HG03139 (cell line): ENCODE measurements around the gene MAP1LC3A.

Source experiments
- ATAC-seq: cut with Tn5 transposase; IDR thresholded peaks from one replicate; pipeline ENCODE4 v1.9.1; 2021; ENCODE audit not compliant: unreplicated experiment

The MAP1LC3A gene

DNA sequence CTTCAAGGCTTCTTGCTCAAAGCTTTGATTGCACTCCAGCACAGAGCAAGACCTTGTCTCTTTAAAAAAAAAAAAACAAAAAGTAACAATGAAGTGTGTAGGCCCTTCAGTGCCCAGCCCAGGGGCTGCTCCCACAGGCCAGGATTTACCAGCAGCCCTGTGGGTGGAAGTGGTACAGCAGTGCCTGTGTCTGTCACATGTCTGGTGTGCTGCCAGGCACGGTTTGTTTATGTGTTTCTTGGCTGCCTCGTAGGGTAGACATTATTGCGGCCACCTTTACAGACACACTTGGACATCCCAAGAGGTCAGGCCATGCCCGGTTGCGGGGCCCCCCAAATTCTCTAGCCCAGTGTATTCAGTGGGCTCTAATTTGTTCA is 29.6 kb upstream of the MAP1LC3A start:
- ATAC-seq = no peak

DNA sequence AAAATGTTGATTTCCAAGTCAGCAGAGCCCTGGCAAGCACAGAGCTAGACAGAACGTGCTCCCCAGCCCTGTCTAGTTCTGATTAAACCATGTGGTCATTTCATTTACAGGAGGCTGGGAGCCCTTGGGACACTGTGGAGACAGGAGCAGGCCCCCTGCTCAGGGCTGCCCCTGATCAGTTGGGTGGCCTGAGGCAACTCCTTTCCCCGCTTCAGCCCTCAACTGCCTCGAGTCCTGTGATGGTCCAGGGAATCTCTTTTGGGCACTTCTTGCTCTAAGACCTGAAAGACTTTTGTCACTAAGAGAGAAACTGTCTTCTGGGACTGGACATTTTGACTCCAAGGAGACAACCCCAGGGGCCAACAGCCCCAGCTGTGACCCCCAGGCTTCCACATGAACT is 28.8 kb upstream of the MAP1LC3A start:
- no peak for ATAC-seq

DNA sequence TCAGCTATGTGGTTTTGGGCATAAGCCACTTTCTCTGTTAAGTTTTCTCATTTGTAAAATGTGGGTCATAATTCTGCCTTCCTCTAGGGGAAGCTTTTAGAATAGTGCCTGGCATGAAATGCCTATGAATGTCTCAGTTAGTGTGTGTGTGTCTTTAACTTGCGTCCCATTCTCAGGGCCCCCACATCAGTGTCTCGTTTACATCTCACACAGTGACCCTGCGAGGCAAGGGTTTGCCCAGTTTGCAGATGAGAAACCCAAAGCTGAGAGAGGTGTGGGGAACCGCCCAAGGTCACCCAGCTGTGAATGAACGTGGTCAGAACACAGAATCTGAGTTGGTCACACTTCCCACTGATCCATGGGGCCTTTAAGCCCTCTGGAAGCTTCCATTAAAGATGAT is 28.2 kb upstream of the MAP1LC3A start:
- ATAC-seq = no peak

DNA sequence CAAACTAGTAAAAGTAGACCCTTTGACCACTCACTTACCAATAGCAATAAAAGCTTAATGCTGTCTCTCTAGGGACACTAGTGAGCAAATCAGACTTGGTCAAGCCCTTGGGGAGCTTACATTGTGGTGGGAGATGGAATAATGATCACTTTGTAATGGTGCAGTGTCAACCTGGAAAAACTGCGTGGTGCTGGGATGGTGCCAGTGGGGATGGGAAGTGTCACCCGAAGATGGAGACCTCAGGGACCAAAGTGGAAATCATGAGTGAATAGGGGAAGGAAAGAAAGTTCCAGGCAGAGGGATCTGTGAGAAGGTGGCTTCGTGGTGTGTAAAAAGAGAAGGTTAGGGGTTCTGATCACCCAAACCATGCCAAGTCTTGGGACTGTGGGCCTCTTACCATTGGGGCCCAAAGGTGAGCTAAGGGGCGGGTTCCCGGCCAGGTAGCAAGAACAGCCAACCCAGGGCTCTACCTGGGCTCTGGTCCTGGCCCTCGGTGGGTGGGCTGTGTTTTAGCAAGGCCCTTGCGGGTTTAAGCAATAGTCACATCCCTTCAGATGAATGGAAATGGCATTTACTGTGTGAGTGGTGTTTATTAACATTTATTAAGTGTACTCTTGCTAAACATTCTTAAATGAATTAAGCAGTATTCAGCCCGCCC is 26.8 kb upstream of the MAP1LC3A start:
- ATAC-seq = no peak

DNA sequence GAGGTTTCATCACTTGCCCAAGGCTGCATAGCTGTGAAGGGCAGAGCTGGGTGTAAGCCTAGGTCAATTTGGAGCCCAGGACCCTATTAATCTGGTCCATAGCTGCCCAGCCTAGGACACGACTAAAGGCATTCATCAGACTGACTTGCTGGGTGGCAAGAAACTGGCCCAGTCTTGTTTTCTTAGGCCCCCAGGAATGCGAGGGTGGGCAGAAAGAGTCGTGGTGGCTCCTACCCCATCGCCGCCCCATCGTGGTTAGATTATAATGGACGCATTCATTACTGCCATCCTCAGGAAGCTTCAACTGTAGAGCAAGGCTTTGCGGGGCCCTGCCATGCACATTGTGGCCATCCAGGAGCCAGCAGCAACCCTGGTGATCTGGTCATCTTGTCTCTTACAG is 26.2 kb upstream of the MAP1LC3A start:
- ATAC-seq = no peak

DNA sequence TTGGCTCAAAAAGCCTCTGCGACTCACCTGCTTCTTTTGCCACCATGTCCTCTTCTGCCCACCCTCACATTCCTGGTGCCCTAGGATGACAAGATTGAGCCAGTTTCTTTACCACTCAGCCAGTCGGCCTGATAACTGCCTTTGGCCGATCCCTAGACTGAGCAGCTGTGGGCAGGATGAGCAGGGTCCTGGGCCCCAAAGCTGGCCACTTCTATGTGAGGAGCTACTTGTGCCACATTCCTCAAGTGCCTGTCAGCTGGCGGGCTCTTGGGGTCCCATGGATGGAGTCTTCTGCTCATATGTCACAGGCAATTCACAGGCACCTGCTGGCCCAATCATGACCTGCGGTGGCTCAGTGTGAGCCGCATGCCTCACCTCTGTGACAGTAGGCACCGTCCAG is 25.8 kb upstream of the MAP1LC3A start:
- ATAC-seq = no peak

DNA sequence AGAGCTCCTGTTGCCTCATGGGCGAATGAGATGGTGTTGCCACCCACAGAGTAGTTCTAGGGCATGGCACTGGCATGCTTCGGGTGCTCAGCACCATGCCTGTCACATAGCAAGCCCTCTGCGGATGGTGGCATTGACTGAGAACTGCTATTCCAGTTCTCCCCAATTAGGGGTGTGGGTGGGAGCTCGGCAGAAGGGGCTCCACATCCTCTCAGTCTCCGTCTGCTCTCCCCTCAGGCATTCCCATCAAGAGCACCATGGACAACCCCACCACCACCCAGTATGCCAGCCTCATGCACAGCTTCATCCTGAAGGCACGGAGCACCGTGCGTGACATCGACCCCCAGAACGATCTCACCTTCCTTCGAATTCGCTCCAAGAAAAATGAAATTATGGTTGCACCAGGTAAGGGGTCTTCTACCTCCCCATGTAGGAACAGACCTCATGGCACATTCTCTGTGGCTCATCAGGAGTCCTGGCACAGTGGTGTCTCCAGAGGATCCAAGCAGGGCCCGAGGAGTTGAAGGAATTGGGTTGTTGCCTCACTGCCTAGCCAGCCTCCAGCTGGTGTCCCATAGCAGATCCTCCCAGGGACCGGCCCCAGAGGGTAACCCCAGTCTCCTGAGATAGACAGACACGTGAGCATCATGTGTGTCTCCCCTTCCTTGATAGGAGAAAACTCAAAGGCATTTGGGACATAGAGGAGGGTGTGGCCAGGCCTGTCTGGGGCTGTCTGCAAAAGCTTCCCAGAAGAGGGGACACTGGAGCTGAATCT is 23.9 kb upstream of the MAP1LC3A start:
- ATAC-seq = no peak

DNA sequence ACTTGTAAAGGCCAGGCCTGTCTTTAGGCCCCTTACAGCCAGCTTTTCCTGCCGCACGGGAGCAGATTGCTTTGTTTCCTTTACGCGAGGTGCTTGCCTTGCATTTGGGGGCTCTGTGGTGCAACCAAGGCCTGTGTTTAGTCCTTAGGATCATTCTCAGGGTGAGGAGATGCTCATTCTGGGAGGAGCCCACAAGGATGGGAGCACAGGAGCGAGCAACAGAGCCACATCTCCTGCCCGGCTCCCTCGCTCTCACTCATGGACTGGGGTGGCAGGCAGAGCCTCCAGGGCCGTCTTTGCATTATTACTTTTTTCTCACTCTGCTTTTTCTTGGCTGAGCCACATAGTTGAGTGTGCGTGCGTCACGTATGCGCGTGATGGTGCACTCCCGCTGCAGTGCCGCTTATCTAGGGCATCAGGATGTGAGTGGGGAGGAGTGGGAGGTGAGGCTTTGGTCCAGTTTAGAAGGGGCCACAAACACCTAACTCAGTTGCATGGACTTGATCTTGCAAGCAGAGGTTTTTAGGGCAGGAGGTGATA is 23.1 kb upstream of the MAP1LC3A start:
- no peak for ATAC-seq

DNA sequence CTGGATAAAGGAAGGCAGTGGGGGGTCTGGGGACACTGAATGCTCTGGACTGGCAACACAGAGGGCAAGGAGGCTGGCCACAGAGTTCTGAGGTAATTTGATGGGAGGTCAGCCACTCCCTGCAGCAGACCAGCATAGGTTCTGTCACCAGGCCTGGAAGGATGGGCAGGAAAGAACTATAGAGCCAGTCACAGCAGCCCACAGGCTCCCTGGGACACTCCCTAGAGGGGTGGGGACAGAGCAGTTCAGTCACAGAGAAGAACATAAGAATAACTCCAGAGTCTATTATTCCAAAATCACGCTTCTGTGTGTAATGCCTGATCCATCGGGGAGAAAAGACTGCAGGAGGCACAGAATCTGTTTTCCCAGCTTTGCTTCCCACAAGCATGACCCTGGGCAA is 22.7 kb upstream of the MAP1LC3A start:
- no peak for ATAC-seq

DNA sequence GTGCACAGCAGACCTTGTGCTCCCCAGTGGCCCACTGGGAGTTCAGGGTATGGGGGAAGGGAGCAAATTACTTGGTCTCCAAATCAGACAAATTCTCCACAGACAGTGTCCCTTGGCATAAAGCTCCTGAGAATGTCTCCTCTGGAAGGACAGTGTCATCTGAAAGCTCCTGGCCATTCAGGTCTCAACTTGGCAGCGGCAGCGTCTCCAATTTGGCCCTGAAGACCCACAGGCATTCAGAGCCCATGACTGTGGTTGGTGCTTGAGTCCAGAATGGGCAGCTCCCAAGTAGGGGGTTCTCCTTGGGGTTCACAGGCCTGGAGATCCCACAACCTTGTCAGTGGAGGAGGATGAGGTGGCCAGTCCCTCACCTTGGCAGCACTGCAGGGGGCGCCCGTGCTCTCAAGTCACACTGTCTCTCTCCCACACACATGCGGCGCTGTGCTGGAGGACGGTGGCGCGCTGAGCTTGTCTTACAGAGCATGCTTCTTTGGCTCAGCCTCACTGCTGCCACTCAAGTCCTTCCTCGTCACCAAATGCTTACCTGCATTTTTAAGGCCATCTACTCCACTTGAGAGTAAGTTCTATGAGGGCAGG is 21.6 kb upstream of the MAP1LC3A start:
- ATAC-seq = no peak

DNA sequence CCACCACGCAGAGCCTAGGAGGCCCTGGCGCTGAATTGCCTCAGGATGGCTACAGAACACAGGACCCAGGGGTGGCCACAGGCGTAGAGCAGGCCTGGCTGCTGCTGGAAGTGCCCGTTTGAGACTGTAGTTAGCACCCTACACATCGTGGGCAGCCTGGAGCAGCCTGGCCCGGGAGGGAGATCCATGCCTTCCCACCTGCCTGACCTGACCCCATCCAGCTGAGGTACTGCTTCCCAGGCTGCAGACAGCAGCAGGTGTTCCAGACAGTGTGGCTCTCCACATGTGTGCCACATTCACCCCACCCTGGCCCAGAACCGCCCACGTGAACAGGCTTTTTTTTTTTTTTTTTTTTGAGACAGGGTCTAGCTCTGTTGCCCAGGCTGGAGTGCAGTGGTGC is 20.9 kb upstream of the MAP1LC3A start:
- no peak for ATAC-seq

DNA sequence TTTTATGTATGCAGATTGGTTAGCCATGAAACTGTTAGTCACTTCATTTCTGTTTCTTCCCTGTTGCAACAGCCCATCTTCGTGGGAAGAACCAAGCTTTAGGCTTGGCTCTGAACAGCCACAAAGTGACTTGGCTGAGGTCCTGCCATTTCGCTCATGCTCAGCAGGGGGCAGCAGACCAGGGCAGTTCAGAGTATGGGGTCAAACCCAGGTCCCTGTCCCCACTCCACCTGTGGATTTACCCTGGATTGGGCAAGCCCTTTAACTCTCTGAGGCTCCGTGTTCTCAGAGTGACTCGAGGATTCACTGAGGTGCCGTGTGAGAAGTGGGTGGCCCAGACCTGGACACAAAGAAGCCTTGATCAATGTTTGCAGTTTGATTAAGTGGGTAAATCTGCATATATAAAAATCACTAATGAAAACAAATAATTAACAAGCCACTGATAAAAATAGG is 19.8 kb upstream of the MAP1LC3A start:
- no peak for ATAC-seq

DNA sequence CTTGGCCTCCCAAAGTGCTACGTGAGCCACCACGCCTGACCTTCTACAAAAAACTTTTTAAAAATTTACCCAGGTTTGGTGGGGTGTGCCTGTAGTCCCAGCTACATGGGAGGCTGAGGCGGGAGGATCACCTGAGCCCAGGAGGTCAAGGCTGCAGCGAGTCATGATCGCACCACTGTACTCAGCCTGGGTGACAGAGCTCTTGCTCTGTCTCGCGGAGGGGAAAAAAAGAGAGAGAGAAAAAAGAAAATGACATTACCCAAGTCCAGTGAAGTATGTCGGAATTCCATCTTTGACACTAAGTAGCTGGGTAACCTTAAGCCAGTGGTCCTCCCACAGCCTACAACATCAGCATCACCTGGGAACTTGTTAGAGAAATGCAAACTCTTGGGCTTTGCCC is 18.8 kb upstream of the MAP1LC3A start:
- no peak for ATAC-seq

DNA sequence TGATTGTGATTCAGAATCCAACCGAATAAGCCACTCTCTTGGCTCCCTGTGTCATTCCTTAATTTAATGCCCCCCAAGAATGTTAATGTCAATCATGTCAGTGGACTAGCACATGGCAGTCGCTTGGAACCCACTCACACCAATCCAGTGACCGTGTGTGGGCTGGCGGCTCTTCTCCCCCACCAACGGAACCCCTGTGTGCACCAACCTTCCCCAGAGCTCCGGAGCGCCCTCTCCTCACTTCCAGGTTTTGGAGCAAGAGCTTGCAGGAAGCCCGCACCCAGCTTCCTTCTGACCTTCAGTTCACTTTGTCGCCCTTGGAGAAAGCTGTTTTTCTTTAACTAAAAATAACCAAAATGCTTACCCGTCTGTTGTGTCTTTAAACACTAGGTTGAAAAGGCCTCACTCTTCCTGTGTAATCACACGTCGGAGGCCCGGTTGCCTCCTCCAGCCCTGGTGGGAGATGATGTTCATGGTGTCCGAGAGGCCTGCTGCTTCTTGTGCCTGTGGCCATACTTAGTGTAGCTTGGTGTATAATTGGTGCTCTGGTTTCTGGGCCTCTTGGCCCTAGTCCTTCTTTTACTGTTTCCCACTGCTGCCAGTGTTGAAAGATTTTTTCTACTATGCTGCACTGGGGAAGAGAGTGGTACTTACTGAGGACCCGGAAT is 17.8 kb upstream of the MAP1LC3A start:
- no peak for ATAC-seq

DNA sequence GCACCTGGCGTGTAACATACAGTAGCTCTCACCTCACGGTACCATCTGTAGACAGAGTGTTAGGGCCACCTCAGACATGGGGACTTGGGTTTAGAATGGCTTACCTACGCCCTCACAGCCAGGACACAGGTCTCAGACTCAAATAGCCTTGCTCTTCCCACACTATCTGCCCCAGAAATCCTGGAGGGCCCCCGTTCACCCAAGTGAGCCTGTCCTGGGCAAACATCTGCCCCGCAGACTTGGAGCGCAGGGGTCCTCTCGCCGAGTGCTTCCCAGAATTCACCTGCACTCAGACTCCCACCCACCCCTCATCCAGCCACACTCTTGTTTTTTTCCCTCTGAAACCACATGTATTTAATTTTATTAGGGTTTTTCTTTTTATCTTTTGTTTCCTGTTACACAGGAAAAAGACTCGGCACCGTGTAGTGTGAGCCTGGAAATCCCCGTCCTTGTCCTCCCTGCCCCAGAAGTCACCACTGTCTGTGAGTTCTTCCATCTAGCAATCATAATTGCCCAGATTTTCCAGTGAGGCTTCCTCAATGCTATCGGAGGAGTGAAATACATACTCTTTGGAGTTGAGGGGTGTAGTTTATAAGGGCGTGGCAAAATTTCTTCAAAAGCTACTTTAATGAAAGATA is 17.1 kb upstream of the MAP1LC3A start:
- no peak for ATAC-seq

DNA sequence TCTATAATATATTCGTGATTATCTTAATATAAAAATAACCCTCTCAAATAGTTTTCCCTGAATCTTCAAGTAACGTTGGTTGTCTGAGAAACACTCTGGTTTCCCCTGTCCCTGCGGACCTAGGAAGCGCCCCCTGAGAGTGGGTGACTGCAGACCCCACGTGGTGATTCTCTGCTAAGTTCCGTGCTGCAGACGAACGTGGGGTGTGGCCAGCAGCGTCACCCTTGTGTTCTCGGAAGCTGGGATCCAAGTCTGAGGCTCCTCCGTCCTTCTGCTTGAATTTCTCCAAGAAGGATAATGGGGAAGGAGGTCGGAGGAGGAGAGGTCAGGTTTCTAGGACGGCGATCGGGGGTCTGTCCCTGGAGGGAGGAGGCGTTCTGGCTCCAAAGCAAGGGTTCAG is 16.6 kb upstream of the MAP1LC3A start:
- ATAC-seq = no peak

DNA sequence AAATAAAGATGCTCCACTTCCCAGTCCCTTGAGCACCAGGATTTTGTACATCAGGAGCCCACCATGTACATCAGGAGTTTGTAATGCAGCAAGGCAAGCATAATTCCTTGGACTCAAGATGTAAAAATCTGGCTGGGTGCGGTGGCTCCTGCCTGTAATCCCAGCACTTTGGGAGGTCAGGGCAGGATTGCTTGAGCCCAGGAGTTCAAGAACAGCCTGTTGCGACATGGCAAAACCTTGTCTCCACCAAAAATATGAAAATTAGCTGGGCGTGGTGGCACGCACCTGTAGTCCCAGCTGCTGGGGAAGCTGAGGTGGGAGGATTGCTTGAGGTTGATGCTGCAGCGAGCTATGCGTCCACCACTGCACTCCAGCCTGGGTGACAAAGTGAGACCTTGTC is 16.1 kb upstream of the MAP1LC3A start:
- no peak for ATAC-seq

DNA sequence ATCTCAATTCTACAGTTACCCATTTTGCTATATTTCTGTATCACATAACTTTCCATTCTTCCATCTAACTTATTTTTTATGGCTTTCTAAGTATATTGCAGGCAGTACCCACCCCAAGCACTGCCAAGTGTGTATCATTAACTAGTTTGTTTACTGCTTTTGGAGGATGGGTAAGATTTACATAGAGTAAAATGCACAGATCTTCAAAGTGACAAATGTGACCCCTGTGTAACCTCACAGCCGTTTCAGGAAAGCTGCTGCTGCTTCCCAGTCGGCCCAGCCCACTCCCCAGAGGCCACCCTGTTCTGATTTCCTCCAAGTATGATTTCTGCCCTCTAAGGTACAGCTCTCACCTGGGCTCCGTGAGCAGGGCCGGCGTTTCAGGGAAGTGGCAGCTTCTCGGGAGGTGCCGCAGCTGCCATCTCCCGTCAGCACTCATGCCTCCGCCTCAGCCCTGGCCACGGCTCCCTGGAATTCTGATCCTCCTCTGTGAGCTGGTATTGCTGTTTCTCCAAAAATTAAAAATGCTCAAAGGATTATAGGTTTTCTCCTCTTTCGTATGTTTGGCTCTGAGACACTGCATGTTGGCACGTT is 15.0 kb upstream of the MAP1LC3A start:
- no peak for ATAC-seq

DNA sequence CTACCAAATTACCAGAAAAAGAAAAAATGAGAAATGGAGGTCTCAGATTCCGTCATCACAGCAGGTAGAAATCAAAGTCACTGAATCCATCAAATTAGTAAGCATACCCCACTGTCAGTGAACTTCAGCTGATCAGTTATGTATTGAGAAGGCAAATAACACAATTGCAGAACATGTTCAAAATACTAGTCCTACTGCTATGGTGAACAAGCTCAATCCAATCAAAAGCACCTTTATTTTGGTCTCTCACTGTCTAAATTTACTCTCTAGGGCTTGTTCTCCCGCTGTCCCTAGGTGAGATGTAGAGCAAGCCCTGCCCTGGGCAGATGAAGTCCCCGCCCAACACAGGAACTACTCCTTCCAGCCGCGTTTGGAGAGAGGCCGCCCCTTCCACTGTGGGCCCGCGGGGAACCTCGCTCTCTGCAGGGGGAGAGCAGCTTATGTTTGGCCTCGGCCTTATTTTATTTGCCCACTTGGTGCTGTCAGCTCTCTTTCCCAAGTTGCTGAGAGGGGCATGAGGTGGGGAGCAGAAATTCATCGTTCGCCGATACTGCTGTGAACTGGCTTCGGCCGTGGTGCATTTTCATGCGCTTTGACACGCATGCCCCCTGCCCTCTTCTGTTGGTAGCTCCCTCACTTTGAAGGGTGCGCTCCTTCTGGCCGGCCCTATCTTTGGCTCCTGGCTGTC is 14.3 kb upstream of the MAP1LC3A start:
- no peak for ATAC-seq

DNA sequence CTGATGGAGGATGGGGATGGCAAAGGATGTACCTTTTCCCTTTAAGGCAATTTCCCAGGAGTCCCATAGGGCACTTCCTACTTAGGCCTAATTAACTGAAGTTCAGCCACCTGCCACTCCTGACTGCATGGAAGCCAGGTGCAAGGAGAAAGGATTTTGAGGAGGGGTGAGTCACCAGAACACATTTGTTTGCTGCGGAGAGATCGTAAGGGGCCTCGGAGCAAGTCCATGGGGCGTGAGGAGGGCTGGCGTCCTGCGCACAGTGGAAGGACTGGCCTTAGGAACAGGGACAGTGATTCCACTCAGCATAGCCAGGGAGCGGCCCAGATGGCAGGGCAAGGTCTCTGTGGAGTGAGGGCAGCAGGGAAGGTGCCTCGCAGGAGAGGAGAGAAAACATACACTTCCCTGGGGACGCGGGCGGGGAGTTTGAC is 11.8 kb upstream of the MAP1LC3A start:
- ATAC-seq = no peak
